ENCODE data around the gene LEP. TPM values are rescaled to one million over a fixed set of nuclear protein-coding genes. Genes with fewer than 3 reads are reported as not detected.

Gene LEP
- total RNA-seq, 4 donors from 2014 or later, result not detected

DNA sequence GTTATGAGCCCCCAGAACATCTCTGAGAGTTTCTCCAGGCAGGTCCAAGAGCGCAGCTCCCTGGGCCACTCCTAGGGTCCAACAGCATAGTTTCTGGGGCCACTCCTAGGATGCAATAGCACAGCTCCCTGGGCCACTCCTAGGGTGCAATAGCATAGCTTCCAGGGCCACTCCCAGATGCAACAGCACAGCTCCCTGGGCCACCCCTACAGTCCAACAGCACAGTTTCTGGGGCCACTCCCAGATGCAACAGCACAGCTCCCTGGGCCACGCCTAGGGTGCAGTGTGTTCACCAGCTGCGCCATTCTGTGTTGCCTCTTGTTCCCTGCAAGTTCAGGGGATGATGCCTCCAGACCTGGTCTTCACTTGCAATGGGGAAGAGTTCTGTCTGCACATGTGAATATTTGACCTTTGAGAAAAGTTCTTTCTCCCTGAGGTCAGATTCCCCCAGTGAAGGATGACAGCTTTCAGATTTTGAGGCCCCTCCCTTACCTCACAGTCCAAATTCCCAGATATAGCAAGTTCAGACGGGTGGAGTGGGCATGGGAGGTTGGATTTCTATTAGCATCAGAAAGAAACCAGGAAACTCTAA, 43.0 kb upstream of the LEP start:
- no peak overlapping the region for H3K4me3 ChIP-seq
- TF ChIP-seq, protein P1, sequence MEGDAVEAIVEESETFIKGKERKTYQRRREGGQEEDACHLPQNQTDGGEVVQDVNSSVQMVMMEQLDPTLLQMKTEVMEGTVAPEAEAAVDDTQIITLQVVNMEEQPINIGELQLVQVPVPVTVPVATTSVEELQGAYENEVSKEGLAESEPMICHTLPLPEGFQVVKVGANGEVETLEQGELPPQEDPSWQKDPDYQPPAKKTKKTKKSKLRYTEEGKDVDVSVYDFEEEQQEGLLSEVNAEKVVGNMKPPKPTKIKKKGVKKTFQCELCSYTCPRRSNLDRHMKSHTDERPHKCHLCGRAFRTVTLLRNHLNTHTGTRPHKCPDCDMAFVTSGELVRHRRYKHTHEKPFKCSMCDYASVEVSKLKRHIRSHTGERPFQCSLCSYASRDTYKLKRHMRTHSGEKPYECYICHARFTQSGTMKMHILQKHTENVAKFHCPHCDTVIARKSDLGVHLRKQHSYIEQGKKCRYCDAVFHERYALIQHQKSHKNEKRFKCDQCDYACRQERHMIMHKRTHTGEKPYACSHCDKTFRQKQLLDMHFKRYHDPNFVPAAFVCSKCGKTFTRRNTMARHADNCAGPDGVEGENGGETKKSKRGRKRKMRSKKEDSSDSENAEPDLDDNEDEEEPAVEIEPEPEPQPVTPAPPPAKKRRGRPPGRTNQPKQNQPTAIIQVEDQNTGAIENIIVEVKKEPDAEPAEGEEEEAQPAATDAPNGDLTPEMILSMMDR (IDR thresholded peaks at IDR 0.05), result no peak
- no peak for TF ChIP-seq POLR2A (IDR thresholded peaks at IDR 0.05)
- no peak overlapping the region for H3K27ac ChIP-seq
- no peaks in the 10 kb centered on the region for H3K36me3 ChIP-seq
- 25 to 61% methylated on average over 1 to 3 of the region's 4 CpGs for WGBS, 2 donors
- H3K4me1 ChIP-seq, result peaks cover 6 to 19% (median 7%) of the 10 kb centered on the region in 3 donors
- DNase-seq, result no peak
- peaks cover 0 to 47% (median 6%) of the 10 kb centered on the region in 4 donors for H3K27me3 ChIP-seq
- intact Hi-C loops (cut with DNase I), result no loop called here
- peaks cover 0 to 20% (median 13%) of the 10 kb centered on the region in 3 donors for H3K9me3 ChIP-seq

DNA sequence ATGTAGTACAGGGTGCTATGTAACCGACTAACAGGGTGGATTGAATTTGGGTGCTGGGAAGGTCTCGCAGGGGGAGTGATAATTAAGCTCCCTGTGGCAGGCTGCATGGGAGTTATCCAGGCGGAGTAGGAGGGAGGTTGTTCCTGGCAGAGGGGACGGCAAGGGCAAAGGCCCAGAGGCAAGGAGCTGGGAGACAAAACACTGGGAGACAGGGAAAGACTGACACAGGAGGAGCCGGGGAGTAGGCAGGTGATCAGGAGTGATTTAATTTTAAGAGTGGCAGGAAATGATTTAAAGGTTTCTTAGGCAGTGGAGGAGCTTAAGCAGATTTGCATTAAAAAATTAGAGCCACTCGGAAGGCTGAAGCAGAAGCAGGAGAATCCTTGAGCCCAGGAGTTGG, 40.7 kb upstream of the LEP start:
- no peak overlapping the region for H3K4me3 ChIP-seq
- TF ChIP-seq, protein P1 (IDR thresholded peaks at IDR 0.05), result no peak
- no peak for TF ChIP-seq POLR2A (IDR thresholded peaks at IDR 0.05)
- no peak for DNase-seq
- 74 to 81% methylated on average over 6 of the region's 6 CpGs for WGBS, 2 donors
- peaks cover 6 to 19% (median 7%) of the 10 kb centered on the region in 3 donors for H3K4me1 ChIP-seq
- no peaks in the 10 kb centered on the region for H3K36me3 ChIP-seq
- peaks cover 0 to 4% (median 2%) of the 10 kb centered on the region in 3 donors for H3K9me3 ChIP-seq
- intact Hi-C loops (cut with DNase I), result no loop called here
- peaks cover 0 to 54% (median 6%) of the 10 kb centered on the region in 4 donors for H3K27me3 ChIP-seq
- H3K27ac ChIP-seq, result no peak overlapping the region

DNA sequence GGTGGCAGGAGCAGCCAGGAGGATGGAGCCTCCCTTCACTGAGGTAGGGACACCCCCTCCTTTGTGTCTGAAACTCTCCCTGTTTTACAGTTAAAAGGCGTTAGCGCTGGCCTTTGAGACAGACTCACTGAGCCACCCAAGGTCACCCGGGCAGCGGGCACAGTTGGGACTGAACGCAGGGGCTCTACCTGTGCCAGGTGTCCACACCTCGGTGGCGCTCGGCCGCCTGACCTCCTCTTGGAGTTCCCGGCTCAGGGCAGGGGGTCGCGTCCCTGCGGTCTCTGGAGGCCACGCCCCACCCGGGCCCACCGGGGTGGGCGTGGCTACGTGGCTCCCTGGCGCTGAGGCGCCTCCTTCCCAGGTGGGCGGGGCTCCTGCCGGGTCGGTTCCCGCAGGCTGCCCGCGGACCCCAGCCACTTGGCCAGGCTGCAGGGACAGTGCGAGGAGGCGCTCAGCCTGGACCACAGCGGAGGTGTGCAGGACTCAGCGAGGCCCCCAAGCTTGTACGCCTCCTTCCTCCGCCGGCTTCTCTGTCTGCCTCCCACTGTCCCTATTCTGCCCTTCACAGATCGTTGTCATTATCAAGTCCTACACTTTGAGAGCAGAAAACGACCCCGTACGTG, 39.9 kb upstream of the LEP start:
- intact Hi-C loops (cut with DNase I), result no loop called here
- Histone ChIP-seq H3K36me3 (no peaks in the 10 kb centered on the region), H3K27me3 (peaks cover 0 to 60% (median 6%) of the 10 kb centered on the region in 4 donors), H3K27ac (no peak overlapping the region), H3K4me3 (peak overlapping the region in 2 of 4 donors; percentile 9 to 10), H3K4me1 (peaks cover 6 to 19% (median 7%) of the 10 kb centered on the region in 3 donors), H3K9me3 (no peaks in the 10 kb centered on the region)
- WGBS, 2 donors, result 13 to 22% methylated on average over 9 to 13 of the region's 37 CpGs
- no peak for DNase-seq
- TF ChIP-seq, protein P1 (IDR thresholded peaks at IDR 0.05), result no peak
- TF ChIP-seq POLR2A (IDR thresholded peaks at IDR 0.05), result no peak

DNA sequence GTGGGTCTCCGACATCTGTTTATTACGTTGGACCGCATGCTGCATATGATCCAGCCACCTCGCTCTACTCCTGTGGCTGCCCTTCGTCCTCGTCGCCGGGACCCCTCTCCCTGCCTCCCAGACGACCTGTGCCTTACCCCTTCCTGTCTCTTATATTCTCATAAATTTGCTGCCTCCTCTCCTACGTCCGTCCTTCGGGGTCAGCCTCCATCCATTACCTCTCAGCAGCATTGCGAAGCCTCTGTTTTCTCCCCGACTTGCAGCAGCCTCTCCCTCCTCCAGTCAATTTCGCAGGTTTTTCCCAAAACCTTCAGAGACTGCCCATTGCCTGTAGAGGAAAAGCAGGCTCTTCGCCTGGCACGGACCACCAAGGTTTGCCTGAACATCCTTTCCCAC, 39.4 kb upstream of the LEP start:
- intact Hi-C loops (cut with DNase I), result no loop called here
- DNase-seq, result no peak
- 50 to 54% methylated on average over 17 of the region's 17 CpGs for WGBS, 2 donors
- TF ChIP-seq, protein P1 (IDR thresholded peaks at IDR 0.05), result no peak
- no peak for TF ChIP-seq POLR2A (IDR thresholded peaks at IDR 0.05)
- peaks cover 6 to 19% (median 7%) of the 10 kb centered on the region in 3 donors for H3K4me1 ChIP-seq
- H3K36me3 ChIP-seq, result no peaks in the 10 kb centered on the region
- peak overlapping the region in 2 of 4 donors; percentile 9 to 10 for H3K4me3 ChIP-seq
- no peak overlapping the region for H3K27ac ChIP-seq
- H3K9me3 ChIP-seq, result no peaks in the 10 kb centered on the region
- H3K27me3 ChIP-seq, result peaks cover 0 to 65% (median 6%) of the 10 kb centered on the region in 4 donors

DNA sequence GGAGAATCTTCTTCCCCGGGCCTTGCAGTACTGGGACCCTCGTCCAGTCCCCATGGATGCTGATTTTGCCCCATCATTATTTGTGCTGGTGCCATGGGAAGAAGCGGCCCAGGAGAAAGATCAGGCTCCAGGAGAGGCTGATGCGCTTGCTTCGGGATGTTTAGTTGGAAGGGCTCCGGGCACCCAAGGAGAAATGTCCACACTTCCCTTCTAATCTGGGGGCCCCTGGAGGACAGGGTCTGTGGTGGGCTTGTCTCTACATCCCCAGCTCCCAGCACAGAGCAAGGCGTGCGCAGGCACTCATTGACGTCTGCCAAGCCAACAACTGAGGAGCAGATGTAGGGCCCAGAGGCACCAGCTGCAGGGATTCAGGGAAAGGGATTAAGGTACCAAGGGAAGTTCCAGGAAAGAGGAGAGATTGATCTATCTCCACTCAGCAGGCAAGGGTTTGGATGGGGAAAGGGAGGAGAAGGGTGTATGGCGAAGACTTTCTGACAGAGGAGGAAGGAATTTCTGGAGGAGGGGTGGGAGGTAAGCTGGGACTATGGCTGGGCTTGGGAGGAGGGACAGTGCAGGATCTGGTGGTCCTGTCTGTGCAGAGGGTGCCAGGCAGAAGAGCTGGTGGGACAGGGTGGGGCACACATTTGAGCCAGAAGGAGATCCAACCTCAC, 38.7 kb upstream of the LEP start:
- no peak for TF ChIP-seq POLR2A (IDR thresholded peaks at IDR 0.05)
- TF ChIP-seq, protein P1 (IDR thresholded peaks at IDR 0.05), result no peak
- WGBS, 2 donors, result 79 to 83% methylated on average over 4 to 6 of the region's 10 CpGs
- Histone ChIP-seq H3K4me3 (no peak overlapping the region), H3K4me1 (peaks cover 6 to 19% (median 7%) of the 10 kb centered on the region in 3 donors), H3K27ac (no peak overlapping the region), H3K36me3 (no peaks in the 10 kb centered on the region), H3K27me3 (peaks cover 0 to 72% (median 6%) of the 10 kb centered on the region in 4 donors), H3K9me3 (no peaks in the 10 kb centered on the region)
- intact Hi-C loops (cut with DNase I), result no loop called here
- DNase-seq, result no peak

All from esophagus squamous epithelium (tissue), 5 donors.